Gastrocnemius medialis (tissue), 4 donors: ENCODE measurements around the gene NANOS1. TPM values are rescaled to one million over a fixed set of nuclear protein-coding genes. Genes with fewer than 3 reads are reported as not detected.

ENCODE experiments used
- ATAC-seq, 2 donors: fragments of 150-250 bp; one replicate each; pipeline ENCODE4 v1.9.1; 2016
- DNase-seq, 2 donors: peaks; one replicate each; pipeline ENCODE4 v3.0.0-alpha.2; 2019
- H3K27ac ChIP-seq, 4 donors: fragments of 200-600 bp; sonication (generic); 1 replicate in 1 of 4; 2 replicates in 3 of 4; pipeline ENCODE4 v1.5.1; 2016 to 2018; ENCODE audit warnings: mild to moderate bottlenecking in 2 of 4, moderate library complexity in 1 of 4
- H3K27me3 ChIP-seq, 3 donors: fragments of 200-600 bp; sonication (generic) in 2 of 3; 1 replicate in 1 of 3; 2 replicates in 2 of 3; pipeline versions ENCODE4 v1.5.1 to v1.6.0; 2016 to 2019; ENCODE audit warnings: mild to moderate bottlenecking in 1 of 3, moderate library complexity in 1 of 3
- H3K36me3 ChIP-seq, 2 donors: fragments of 200-600 bp; sonication (generic) in 1 of 2; one replicate each; pipeline ENCODE4 v1.5.1; 2017 to 2018
- H3K4me1 ChIP-seq, 2 donors: fragments of 200-600 bp; sonication (generic) in 1 of 2; one replicate each; pipeline ENCODE4 v1.5.1; 2016 to 2017; ENCODE audit warnings: mild to moderate bottlenecking in 2 of 2
- H3K4me3 ChIP-seq, 4 donors: fragments of 200-600 bp; sonication (generic) in 3 of 4; 1 replicate in 1 of 4; 2 replicates in 3 of 4; pipeline ENCODE4 v1.5.1; 2016 to 2019; ENCODE audit warnings: mild to moderate bottlenecking in 2 of 4
- H3K9me3 ChIP-seq, 3 donors: fragments of 200-600 bp; sonication (generic) in 2 of 3; 1 replicate in 1 of 3; 2 replicates in 2 of 3; pipeline ENCODE4 v1.5.1; 2016 to 2019
- CTCF ChIP-seq, 5 experiments: fragments of 450-650 bp in 3 of 5; fragments of 200-600 bp in 2 of 5; sonication (generic) in 2 of 5; IDR thresholded peaks in 4 of 5; conservative IDR thresholded peaks in 1 of 5; 1 replicate in 4 of 5; 2 replicates in 1 of 5; pipeline ENCODE4 v1.5.1; 2016 to 2019; ENCODE audit warnings: antibody characterized with exemption in 5 of 5, mild to moderate bottlenecking in 3 of 5, moderate library complexity in 3 of 5
- POLR2A ChIP-seq, 2 donors: fragments of 450-650 bp; IDR thresholded peaks; one replicate each; pipeline ENCODE4 v1.6.1; 2017; ENCODE audit warnings: antibody characterized with exemption in 2 of 2, mild to moderate bottlenecking in 2 of 2, moderate library complexity in 2 of 2
- in situ Hi-C, 4 donors: fragments of 200-750 bp; cut with MboI; loops; one replicate each; pipeline versions ENCODE4 v1.15.0 to v1.8.0; 2017; ENCODE audit warnings: low sequenced_read_pairs in 4 of 4
- intact Hi-C: fragments of 100-400 bp; cut with DNase I; formaldehyde crosslinking; loops from one replicate; pipeline ENCODE4 v1.15.1; 2023; ENCODE audit warnings: low total_unique reads
- total RNA-seq, 4 donors: library from RNA; depleted of rRNA; stranded (reverse); fragments of >200 nt; gene quantifications; one replicate each; pipeline versions ENCODE4 v1.1.0 to v1.2.3, GENCODE V29; 2016

The NANOS1 gene
- total RNA-seq, 4 donors from 2014 or later: 10.5 to 25.2 (median 17.4) TPM

- Histone ChIP-seq H3K4me3 (no peak overlapping the region), H3K4me1 (no peaks in the 10 kb centered on the region), H3K36me3 (no peaks in the 10 kb centered on the region), H3K27ac (no peak overlapping the region), H3K9me3 (no peaks in the 10 kb centered on the region), H3K27me3 (no peaks in the 10 kb centered on the region)
- intact Hi-C loops: no loop called here
- in situ Hi-C loops: no loop called here
- no peak for DNase-seq
- no peak for TF ChIP-seq CTCF (IDR thresholded peaks at IDR 0.05 in 4 of 5, conservative IDR thresholded peaks at IDR 0.05 in 1 of 5)
- no peak for TF ChIP-seq POLR2A (IDR thresholded peaks at IDR 0.05)
- no peak for ATAC-seq
These were observed 39.2 kb upstream of the NANOS1 start for GRCh38 chr10:118990326-118990725.

DNA sequence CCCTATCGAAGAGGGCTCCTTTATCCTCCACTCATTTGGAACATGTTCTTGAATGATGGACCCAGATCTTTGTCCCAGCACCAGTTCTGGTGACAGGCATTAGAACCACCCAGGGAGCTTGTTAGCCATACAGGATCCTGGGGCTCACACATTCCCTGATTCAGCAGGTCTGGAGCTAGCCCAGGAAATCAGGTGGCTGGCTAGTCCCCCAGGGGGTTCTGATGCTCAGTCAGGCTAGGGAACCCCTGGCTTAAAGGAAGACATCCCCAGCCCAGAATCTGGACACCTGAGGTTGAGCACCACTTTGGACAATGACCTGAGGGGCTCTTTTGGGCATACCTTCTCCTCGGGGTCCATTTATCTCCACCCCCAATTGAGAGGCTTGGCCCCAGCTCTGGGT is 37.0 kb upstream of the NANOS1 start:
- H3K27me3 ChIP-seq: no peaks in the 10 kb centered on the region
- in situ Hi-C loops: no loop called here

DNA sequence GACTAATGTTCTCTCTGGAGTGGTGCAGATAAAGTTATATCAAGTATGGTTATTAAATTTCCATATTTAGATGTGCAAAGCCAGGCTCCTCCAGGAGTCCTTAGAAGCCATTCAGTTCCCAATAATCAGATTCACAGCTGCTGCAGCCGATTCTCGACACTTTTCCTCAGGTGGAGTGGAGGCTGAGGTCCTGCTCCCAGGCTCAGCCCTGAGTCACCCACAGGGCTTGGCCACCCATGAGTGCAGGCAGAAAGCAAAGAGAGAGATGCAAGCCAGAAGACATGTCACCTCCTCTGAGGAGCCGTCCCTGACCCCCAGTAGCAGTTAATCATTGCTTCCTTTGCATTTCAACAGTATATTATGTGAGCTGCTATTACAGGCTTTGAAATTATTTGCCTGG is 36.3 kb upstream of the NANOS1 start:
- in situ Hi-C loops (no loop called here), intact Hi-C loops (no loop called here)
- ATAC-seq: no peak
- Histone ChIP-seq H3K27ac (no peak overlapping the region), H3K9me3 (no peaks in the 10 kb centered on the region), H3K27me3 (no peaks in the 10 kb centered on the region), H3K36me3 (no peaks in the 10 kb centered on the region), H3K4me3 (no peak overlapping the region), H3K4me1 (no peaks in the 10 kb centered on the region)
- DNase-seq: no peak
- TF ChIP-seq CTCF (IDR thresholded peaks at IDR 0.05 in 4 of 5, conservative IDR thresholded peaks at IDR 0.05 in 1 of 5): no peak
- TF ChIP-seq POLR2A (IDR thresholded peaks at IDR 0.05): no peak

More for the DNA sequence above, 37.0 kb upstream of the NANOS1 start:
- no peak for DNase-seq
- intact Hi-C loops: no loop called here
- no peak for TF ChIP-seq POLR2A (IDR thresholded peaks at IDR 0.05)
- no peak for TF ChIP-seq CTCF (IDR thresholded peaks at IDR 0.05 in 4 of 5, conservative IDR thresholded peaks at IDR 0.05 in 1 of 5)
- Histone ChIP-seq H3K4me3 (no peak overlapping the region), H3K4me1 (no peaks in the 10 kb centered on the region), H3K9me3 (no peaks in the 10 kb centered on the region), H3K27ac (no peak overlapping the region), H3K36me3 (no peaks in the 10 kb centered on the region)
- no peak for ATAC-seq

GRCh38 chr10:118994321-118994720 is 35.2 kb upstream of the NANOS1 start:
- Histone ChIP-seq H3K36me3 (no peaks in the 10 kb centered on the region), H3K27ac (no peak overlapping the region), H3K9me3 (no peaks in the 10 kb centered on the region), H3K27me3 (no peaks in the 10 kb centered on the region), H3K4me1 (no peaks in the 10 kb centered on the region), H3K4me3 (no peak overlapping the region)
- intact Hi-C loops: no loop called here
- ATAC-seq (no peak), DNase-seq (no peak)
- in situ Hi-C loops: no loop called here
- TF ChIP-seq CTCF (IDR thresholded peaks at IDR 0.05 in 4 of 5, conservative IDR thresholded peaks at IDR 0.05 in 1 of 5) (no peak), POLR2A (IDR thresholded peaks at IDR 0.05) (no peak)

DNA sequence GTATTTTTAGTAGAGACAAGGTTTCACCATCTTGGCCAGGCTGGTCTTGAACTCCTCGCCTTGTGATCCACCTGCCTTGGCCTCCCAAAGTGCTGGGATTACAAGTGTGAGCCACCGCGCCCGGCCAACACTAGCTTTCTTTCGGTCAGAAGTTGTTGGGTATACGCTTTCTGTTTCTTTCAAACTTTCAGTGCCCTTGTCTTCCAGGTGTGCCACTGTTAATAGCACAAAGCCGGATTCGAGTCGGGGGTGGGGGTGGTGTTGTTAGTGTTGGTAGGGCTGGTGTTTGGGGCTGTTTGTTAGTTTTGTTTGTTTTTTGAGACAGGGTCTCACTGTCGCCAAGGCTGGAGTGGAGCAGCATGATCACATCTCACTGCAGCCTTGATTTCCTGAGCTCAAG is 33.8 kb upstream of the NANOS1 start:
- in situ Hi-C loops: no loop called here
- intact Hi-C loops: no loop called here
- DNase-seq: no peak

More for the DNA sequence above, 33.8 kb upstream of the NANOS1 start:
- Histone ChIP-seq H3K4me3 (no peak overlapping the region), H3K36me3 (no peaks in the 10 kb centered on the region), H3K27me3 (no peaks in the 10 kb centered on the region), H3K27ac (no peak overlapping the region), H3K9me3 (no peaks in the 10 kb centered on the region), H3K4me1 (no peaks in the 10 kb centered on the region)
- TF ChIP-seq POLR2A (IDR thresholded peaks at IDR 0.05) (no peak), CTCF (IDR thresholded peaks at IDR 0.05 in 4 of 5, conservative IDR thresholded peaks at IDR 0.05 in 1 of 5) (no peak)
- ATAC-seq: no peak
